ELF-1 (cell line): ENCODE measurements around the gene ZNF423.
A peak's percentile ranks its signal among the peaks of the same experiment; 100 is the strongest.
"Not testable (repeated sequence)": the region's sequence is repeated elsewhere in the genome, so short reads cannot be mapped to it uniquely, and the experiment has no call there.

Experiments
- DNase-seq: peaks from one replicate; pipeline ENCODE4 v3.0.0-alpha.2; 2016; ENCODE audit warnings: low read depth, low spot score

Gene ZNF423

GRCh38 chr16:49516382-49517036 lies 339.4 kb downstream of the ZNF423 start:
- no peak for DNase-seq

GRCh38 chr16:49515861-49516260 lies 340.1 kb downstream of the ZNF423 start:
- DNase-seq, result no peak

GRCh38 chr16:49515016-49515565 lies 340.8 kb downstream of the ZNF423 start:
- DNase-seq, result no peak

GRCh38 chr16:49514073-49514980 lies 341.6 kb downstream of the ZNF423 start:
- no peak for DNase-seq

GRCh38 chr16:49513040-49513439 lies 342.9 kb downstream of the ZNF423 start:
- peak; percentile 51 for DNase-seq

- DNase-seq, result no peak
These were observed 345.1 kb downstream of the ZNF423 start for GRCh38 chr16:49510654-49511305.

GRCh38 chr16:49510141-49510540 lies 345.8 kb downstream of the ZNF423 start:
- no peak for DNase-seq

GRCh38 chr16:49506058-49507013 lies 349.6 kb downstream of the ZNF423 start:
- DNase-seq, result not testable (repeated sequence)

GRCh38 chr16:49505556-49505955 lies 350.4 kb downstream of the ZNF423 start:
- no peak for DNase-seq

GRCh38 chr16:49504626-49505025 lies 351.3 kb downstream of the ZNF423 start:
- DNase-seq, result no peak

GRCh38 chr16:49504023-49504364 lies 351.9 kb downstream of the ZNF423 start:
- no peak for DNase-seq

- no peak for DNase-seq
These were observed 352.5 kb downstream of the ZNF423 start for GRCh38 chr16:49503256-49504022.

- no peak for DNase-seq
These were observed 353.6 kb downstream of the ZNF423 start for GRCh38 chr16:49502136-49502881.

GRCh38 chr16:49499869-49500610 lies 355.9 kb downstream of the ZNF423 start:
- DNase-seq, result no peak

GRCh38 chr16:49499414-49499785 lies 356.5 kb downstream of the ZNF423 start:
- DNase-seq, result no peak

GRCh38 chr16:49498666-49499413 lies 357.1 kb downstream of the ZNF423 start:
- DNase-seq, result no peak

GRCh38 chr16:49498264-49498663 lies 357.6 kb downstream of the ZNF423 start:
- DNase-seq, result no peak

- DNase-seq, result no peak
These were observed 358.4 kb downstream of the ZNF423 start for GRCh38 chr16:49497466-49497865.
